Measurements from ENCODE around the gene POU6F1. TPM values are rescaled to one million over a fixed set of nuclear protein-coding genes. Genes with fewer than 3 reads are reported as not detected.
"Not testable (repeated sequence)": the region's sequence is repeated elsewhere in the genome, so short reads cannot be mapped to it uniquely, and the experiment has no call there.

The POU6F1 gene
- total and polyA plus RNA-seq, 2 experiments from 2014 or later = 3.2 to 6.3 TPM

DNA sequence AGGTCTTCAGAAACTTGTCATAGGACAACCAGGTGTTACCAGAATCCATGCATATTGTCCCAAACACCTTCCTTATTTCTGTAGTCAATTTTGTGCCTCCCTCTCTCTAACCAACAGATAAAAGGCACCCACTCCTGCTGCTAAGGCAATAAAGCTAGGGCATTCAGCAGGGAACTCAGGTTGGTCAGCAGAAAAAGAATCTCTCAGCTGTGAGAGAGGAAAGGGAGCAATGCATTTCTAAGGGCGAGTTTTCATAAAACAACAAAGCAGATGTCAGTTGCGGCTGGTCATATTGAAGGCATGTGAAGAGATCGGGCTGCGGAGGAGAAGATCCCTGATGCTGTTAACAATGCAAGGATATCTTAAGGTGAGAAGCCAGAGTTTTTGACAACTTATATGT, 7.4 kb upstream of the POU6F1 start:
- H3K4me3 ChIP-seq = no peak overlapping the region
- H3K4me2 ChIP-seq = no peak overlapping the region
- no peaks in the 10 kb centered on the region for H3K9me3 ChIP-seq (ENCODE audit: low read depth)
- no peaks in the 10 kb centered on the region for H4K20me1 ChIP-seq (ENCODE audit: insufficient read depth, poor library complexity, severe bottlenecking)
- H3K79me2 ChIP-seq = peaks cover 5% of the 10 kb centered on the region
- H3K27me3 ChIP-seq = no peaks in the 10 kb centered on the region
- no peaks in the 10 kb centered on the region for H3K4me1 ChIP-seq (ENCODE audit: insufficient read depth)
- DNase-seq (ENCODE audit: low spot score) = no peak
- WGBS (ENCODE audit: low lambda C conversion rate, missing lambda C conversion rate) = 88% methylated on average over 4 of the region's 4 CpGs
- no peaks in the 10 kb centered on the region for H3K9me2 ChIP-seq (replicated peaks; ENCODE audit: insufficient read depth)
- H2AFZ ChIP-seq = no peak overlapping the region
- TF ChIP-seq EZH2 (IDR thresholded peaks at IDR 0.05; ENCODE audit: borderline replicate concordance) = no peak
- TF ChIP-seq, protein P1, sequence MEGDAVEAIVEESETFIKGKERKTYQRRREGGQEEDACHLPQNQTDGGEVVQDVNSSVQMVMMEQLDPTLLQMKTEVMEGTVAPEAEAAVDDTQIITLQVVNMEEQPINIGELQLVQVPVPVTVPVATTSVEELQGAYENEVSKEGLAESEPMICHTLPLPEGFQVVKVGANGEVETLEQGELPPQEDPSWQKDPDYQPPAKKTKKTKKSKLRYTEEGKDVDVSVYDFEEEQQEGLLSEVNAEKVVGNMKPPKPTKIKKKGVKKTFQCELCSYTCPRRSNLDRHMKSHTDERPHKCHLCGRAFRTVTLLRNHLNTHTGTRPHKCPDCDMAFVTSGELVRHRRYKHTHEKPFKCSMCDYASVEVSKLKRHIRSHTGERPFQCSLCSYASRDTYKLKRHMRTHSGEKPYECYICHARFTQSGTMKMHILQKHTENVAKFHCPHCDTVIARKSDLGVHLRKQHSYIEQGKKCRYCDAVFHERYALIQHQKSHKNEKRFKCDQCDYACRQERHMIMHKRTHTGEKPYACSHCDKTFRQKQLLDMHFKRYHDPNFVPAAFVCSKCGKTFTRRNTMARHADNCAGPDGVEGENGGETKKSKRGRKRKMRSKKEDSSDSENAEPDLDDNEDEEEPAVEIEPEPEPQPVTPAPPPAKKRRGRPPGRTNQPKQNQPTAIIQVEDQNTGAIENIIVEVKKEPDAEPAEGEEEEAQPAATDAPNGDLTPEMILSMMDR (IDR thresholded peaks at IDR 0.05; ENCODE audit: poor library complexity) = no peak
- TF ChIP-seq EZH2phosphoT487 (IDR thresholded peaks at IDR 0.05; ENCODE audit: low read depth, severe bottlenecking, unreplicated experiment) = no peak
- no peak overlapping the region for H3K27ac ChIP-seq
- no peaks in the 10 kb centered on the region for H3K36me3 ChIP-seq (replicated peaks; ENCODE audit: insufficient read depth, low read depth)

DNA sequence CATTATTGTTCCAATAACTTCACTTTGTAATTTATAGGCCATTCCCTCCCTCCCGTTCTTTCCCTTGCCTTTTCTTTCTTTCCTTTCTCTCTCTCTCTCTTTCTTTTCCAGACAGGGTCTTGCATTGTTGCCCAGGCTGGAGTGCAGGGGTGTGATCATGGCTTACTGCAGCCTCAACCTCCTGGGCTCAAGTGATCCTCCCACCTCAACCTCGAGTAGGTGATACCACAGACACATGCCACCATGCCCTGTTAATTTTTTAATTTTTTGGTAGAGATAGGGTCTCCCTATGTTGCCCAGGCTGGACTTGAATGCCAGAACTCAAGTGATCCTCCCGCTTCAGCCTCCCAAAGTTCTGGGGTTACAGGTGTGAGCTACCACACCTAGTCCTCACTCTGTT, 6.8 kb upstream of the POU6F1 start:
- Histone ChIP-seq H3K79me2 (peaks cover 9% of the 10 kb centered on the region), H3K27ac (no peak overlapping the region), H3K9me2 (replicated peaks; ENCODE audit: insufficient read depth) (no peaks in the 10 kb centered on the region), H3K4me1 (ENCODE audit: insufficient read depth) (peaks cover under 1% of the 10 kb centered on the region), H4K20me1 (ENCODE audit: insufficient read depth, poor library complexity, severe bottlenecking) (no peaks in the 10 kb centered on the region), H3K9me3 (ENCODE audit: low read depth) (no peaks in the 10 kb centered on the region), H2AFZ (no peak overlapping the region), H3K4me2 (no peak overlapping the region), H3K27me3 (no peaks in the 10 kb centered on the region), H3K36me3 (replicated peaks; ENCODE audit: insufficient read depth, low read depth) (no peaks in the 10 kb centered on the region), H3K4me3 (no peak overlapping the region)
- WGBS (ENCODE audit: low lambda C conversion rate, missing lambda C conversion rate) = 90% methylated on average over 3 of the region's 3 CpGs
- no peak for DNase-seq (ENCODE audit: low spot score)
- TF ChIP-seq EZH2 (IDR thresholded peaks at IDR 0.05; ENCODE audit: borderline replicate concordance) = no peak
- TF ChIP-seq, protein P1 (IDR thresholded peaks at IDR 0.05; ENCODE audit: poor library complexity) = no peak
- TF ChIP-seq EZH2phosphoT487 (IDR thresholded peaks at IDR 0.05; ENCODE audit: low read depth, severe bottlenecking, unreplicated experiment) = no peak

DNA sequence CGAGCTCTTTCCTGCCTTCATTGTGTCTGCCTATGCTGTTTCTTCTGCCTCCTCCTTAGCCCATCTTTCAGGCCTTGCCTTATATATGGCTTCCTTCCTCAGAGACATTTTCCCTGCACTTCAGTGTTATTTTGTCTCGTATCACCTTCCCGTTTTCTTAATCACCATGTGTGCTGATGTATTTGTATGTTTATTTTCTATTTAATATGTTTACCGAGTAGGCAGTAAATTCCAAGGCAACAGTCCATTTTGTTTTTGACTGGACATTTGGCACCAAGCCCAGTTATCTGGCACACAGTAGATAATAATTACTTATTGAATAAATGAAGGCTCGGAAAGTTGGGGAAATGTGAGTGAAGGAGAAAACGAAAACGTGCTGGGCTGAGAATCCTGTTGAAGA, 4.6 kb upstream of the POU6F1 start:
- TF ChIP-seq, protein P1 (IDR thresholded peaks at IDR 0.05; ENCODE audit: poor library complexity) = no peak
- no peak for TF ChIP-seq EZH2phosphoT487 (IDR thresholded peaks at IDR 0.05; ENCODE audit: low read depth, severe bottlenecking, unreplicated experiment)
- no peak for TF ChIP-seq EZH2 (IDR thresholded peaks at IDR 0.05; ENCODE audit: borderline replicate concordance)
- Histone ChIP-seq H3K4me3 (no peak overlapping the region), H3K36me3 (replicated peaks; ENCODE audit: insufficient read depth, low read depth) (no peaks in the 10 kb centered on the region), H3K9me3 (ENCODE audit: low read depth) (no peaks in the 10 kb centered on the region), H3K27ac (no peak overlapping the region), H3K79me2 (peaks cover 9% of the 10 kb centered on the region), H3K9me2 (replicated peaks; ENCODE audit: insufficient read depth) (no peaks in the 10 kb centered on the region), H4K20me1 (ENCODE audit: insufficient read depth, poor library complexity, severe bottlenecking) (no peaks in the 10 kb centered on the region), H3K27me3 (no peaks in the 10 kb centered on the region), H3K4me2 (no peak overlapping the region), H2AFZ (no peak overlapping the region), H3K4me1 (ENCODE audit: insufficient read depth) (peaks cover 14% of the 10 kb centered on the region)
- DNase-seq (ENCODE audit: low spot score) = no peak
- 54% methylated on average over 7 of the region's 7 CpGs for WGBS (ENCODE audit: low lambda C conversion rate, missing lambda C conversion rate)

DNA sequence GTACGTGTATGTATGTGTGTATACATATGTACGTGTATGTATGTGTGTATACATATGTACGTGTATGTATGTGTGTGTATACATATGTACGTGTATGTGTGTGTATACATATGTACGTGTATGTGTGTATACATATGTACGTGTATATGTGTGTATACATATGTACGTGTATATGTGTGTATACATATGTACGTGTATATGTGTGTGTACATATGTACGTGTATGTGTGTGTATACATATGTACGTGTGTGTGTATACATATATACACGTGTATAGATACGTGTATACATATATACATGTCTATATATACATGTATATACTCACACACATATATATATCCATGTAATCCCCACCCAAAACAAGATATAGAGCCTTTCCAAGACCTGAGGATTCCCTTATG, 2.0 kb upstream of the POU6F1 start:
- 94% methylated on average over 12 of the region's 12 CpGs for WGBS (ENCODE audit: low lambda C conversion rate, missing lambda C conversion rate)
- not testable (repeated sequence) for H2AFZ ChIP-seq; H3K9me2 ChIP-seq (replicated peaks; ENCODE audit: insufficient read depth); H3K79me2 ChIP-seq; H3K4me3 ChIP-seq; DNase-seq (ENCODE audit: low spot score); H4K20me1 ChIP-seq (ENCODE audit: insufficient read depth, poor library complexity, severe bottlenecking); H3K9me3 ChIP-seq (ENCODE audit: low read depth); H3K36me3 ChIP-seq (replicated peaks; ENCODE audit: insufficient read depth, low read depth); H3K27me3 ChIP-seq
- H3K4me2 ChIP-seq = peak overlapping the region; percentile 82
- peaks cover 14% of the 10 kb centered on the region for H3K4me1 ChIP-seq (ENCODE audit: insufficient read depth)
- peak overlapping the region; percentile 83 for H3K27ac ChIP-seq

All from hepatocyte (in vitro differentiated cells).